ENCODE measurements around the gene DYRK4. TPM values are rescaled to one million over a fixed set of nuclear protein-coding genes. Genes with fewer than 3 reads are reported as not detected.

The DYRK4 gene
- total and polyA plus RNA-seq, 9 donors: 23.7 to 53.9 (median 41.2) TPM

DNA sequence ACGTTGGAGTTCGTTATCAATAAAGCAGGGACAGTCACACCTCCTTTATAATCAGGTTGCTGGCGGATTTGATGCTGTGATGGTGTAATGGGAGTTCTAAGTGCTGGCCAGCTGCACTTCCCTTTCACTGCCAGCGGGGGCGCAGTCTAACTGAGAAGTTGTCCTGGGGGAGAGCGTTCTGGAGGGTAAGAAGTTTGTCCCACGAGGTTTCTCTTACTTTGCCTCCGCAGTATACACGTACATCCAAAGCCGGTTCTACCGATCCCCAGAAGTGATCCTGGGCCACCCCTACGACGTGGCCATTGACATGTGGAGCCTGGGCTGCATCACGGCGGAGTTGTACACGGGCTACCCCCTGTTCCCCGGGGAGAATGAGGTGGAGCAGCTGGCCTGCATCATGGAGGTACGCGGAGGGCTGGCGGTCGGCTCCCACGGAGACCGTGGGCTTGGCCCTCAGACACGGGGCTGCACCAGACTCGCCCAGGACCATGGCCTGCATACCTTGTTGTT lies 42.7 kb downstream of the DYRK4 start:
- TF ChIP-seq, protein P1, sequence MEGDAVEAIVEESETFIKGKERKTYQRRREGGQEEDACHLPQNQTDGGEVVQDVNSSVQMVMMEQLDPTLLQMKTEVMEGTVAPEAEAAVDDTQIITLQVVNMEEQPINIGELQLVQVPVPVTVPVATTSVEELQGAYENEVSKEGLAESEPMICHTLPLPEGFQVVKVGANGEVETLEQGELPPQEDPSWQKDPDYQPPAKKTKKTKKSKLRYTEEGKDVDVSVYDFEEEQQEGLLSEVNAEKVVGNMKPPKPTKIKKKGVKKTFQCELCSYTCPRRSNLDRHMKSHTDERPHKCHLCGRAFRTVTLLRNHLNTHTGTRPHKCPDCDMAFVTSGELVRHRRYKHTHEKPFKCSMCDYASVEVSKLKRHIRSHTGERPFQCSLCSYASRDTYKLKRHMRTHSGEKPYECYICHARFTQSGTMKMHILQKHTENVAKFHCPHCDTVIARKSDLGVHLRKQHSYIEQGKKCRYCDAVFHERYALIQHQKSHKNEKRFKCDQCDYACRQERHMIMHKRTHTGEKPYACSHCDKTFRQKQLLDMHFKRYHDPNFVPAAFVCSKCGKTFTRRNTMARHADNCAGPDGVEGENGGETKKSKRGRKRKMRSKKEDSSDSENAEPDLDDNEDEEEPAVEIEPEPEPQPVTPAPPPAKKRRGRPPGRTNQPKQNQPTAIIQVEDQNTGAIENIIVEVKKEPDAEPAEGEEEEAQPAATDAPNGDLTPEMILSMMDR (IDR thresholded peaks at IDR 0.05): peak; percentile 80 to 88 (median 88)
- no peak for TF ChIP-seq EP300 (IDR thresholded peaks at IDR 0.05)

DNA sequence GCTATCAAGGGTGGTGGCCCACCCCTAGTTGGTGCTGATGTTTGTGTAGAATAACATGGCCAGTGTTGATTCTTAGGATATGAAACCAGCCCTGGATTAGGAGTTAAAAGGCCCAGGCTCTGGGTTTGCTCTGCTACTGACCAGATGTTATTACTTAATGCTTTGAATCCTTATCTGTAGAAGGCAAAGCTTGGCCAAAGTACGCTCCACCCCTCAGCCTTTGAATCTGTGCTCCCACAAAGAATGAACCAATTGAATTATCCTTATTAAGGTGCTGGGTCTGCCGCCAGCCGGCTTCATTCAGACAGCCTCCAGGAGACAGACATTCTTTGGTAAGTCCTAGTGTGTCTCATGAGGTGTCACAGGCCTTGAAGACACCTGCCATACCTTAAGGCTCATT lies 45.0 kb downstream of the DYRK4 start:
- intact Hi-C loops (cut with DNase I): no loop called here
- Histone ChIP-seq H3K36me3 (no peaks in the 10 kb centered on the region), H3K27ac (no peak overlapping the region), H3K9me3 (no peaks in the 10 kb centered on the region), H3K27me3 (no peaks in the 10 kb centered on the region), H3K4me1 (ENCODE audit: insufficient read depth) (no peaks in the 10 kb centered on the region), H3K4me3 (no peak overlapping the region)
- WGBS, 3 donors: 44 to 45% (median 44%) methylated on average over 3 of the region's 3 CpGs
- TF ChIP-seq, protein P1 (IDR thresholded peaks at IDR 0.05): no peak
- TF ChIP-seq POLR2A (IDR thresholded peaks at IDR 0.05) (no peak), EP300 (IDR thresholded peaks at IDR 0.05) (no peak)
- DNase-seq: no peak

More for the DNA sequence above, 42.7 kb downstream of the DYRK4 start:
- no peaks in the 10 kb centered on the region for H3K9me3 ChIP-seq
- WGBS, 3 donors: 0% methylated on average over 25 of the region's 25 CpGs
- intact Hi-C loops (cut with DNase I): no loop called here
- no peaks in the 10 kb centered on the region for H3K4me1 ChIP-seq (ENCODE audit: insufficient read depth)
- peak overlapping the region; percentile 34 to 52 for H3K27ac ChIP-seq
- H3K27me3 ChIP-seq: no peaks in the 10 kb centered on the region
- H3K36me3 ChIP-seq: no peaks in the 10 kb centered on the region
- peak overlapping the region; percentile 70 for H3K4me3 ChIP-seq
- DNase-seq: peak; percentile 70 to 82 (median 76)

DNA sequence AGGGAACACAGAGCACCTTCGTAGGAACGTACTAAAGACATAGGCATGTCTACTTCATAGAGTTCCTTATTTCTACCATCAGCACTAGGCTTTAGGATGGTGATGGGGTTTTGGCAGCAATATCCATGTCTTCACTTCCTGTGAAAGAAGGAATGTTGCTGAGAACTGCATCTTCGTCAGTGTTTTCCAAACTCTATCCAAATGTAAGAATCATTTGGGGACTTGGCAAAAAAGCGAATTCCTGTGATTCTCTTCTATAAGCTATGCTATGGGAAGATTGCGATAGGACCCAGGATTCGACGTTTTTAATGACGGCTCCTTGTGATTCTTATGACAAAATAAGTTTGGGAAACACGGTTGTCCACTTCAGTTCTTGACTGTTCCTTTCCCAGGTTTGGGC lies 47.1 kb downstream of the DYRK4 start:
- intact Hi-C loops (cut with DNase I): no loop called here
- WGBS, 3 donors: 88 to 91% (median 90%) methylated on average over 9 of the region's 9 CpGs
- DNase-seq: no peak
- H3K9me3 ChIP-seq: no peaks in the 10 kb centered on the region
- H3K27me3 ChIP-seq: no peaks in the 10 kb centered on the region
- H3K27ac ChIP-seq: no peak overlapping the region
- no peaks in the 10 kb centered on the region for H3K4me1 ChIP-seq (ENCODE audit: insufficient read depth)
- TF ChIP-seq EP300 (IDR thresholded peaks at IDR 0.05) (no peak), POLR2A (IDR thresholded peaks at IDR 0.05) (no peak)
- TF ChIP-seq, protein P1 (IDR thresholded peaks at IDR 0.05): no peak
- H3K4me3 ChIP-seq: no peak overlapping the region
- H3K36me3 ChIP-seq: no peaks in the 10 kb centered on the region

DNA sequence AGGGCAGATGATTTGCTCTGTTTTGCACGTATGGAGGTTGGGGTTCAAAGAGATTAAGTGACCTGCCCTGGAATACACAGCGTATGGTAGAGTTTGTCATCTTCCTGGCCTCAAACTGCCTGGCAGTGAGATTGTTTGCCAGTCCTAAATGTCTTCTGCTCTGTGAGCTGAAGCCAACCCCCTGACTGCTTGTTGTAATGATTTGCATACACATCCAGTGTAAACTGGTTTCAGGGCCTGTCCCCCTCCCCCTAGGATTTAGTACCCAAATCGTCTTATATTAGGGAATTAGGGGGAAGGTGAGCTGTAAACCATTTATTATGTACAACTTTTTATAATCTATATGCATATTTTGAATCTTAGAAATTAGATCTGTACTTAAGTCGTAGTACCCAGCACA lies 48.5 kb downstream of the DYRK4 start:
- WGBS, 3 donors: 68 to 84% (median 81%) methylated on average over 4 of the region's 4 CpGs

More for the DNA sequence above, 48.5 kb downstream of the DYRK4 start:
- H3K9me3 ChIP-seq: no peaks in the 10 kb centered on the region
- no peaks in the 10 kb centered on the region for H3K27me3 ChIP-seq
- DNase-seq: no peak
- intact Hi-C loops (cut with DNase I): no loop called here
- no peak overlapping the region for H3K4me3 ChIP-seq
- no peaks in the 10 kb centered on the region for H3K36me3 ChIP-seq
- TF ChIP-seq POLR2A (IDR thresholded peaks at IDR 0.05): no peak
- TF ChIP-seq, protein P1 (IDR thresholded peaks at IDR 0.05): no peak
- TF ChIP-seq EP300 (IDR thresholded peaks at IDR 0.05): no peak
- H3K4me1 ChIP-seq (ENCODE audit: insufficient read depth): no peaks in the 10 kb centered on the region
- H3K27ac ChIP-seq: no peak overlapping the region

All from ovary (tissue), 9 donors.